Measurements from ENCODE around the gene NR1H4. TPM values are rescaled to one million over a fixed set of nuclear protein-coding genes. Genes with fewer than 3 reads are reported as not detected.

The NR1H4 gene
- total and polyA plus RNA-seq, 2 of the 13 experiments (the other 11 are each of a cell fraction or from before 2014, with no cell fraction given) = 27.3 to 114 TPM

GRCh38 chr12:100555722-100556121 is 82.1 kb downstream of the NR1H4 start (continued):
- TF ChIP-seq PRDM4 (CRISPR knock-in tag; IDR thresholded peaks at IDR 0.05; ENCODE audit: borderline replicate concordance) = no peak
- no peak for TF ChIP-seq HNRNPL (IDR thresholded peaks at IDR 0.05; ENCODE audit: low read depth, low read length)
- TF ChIP-seq ZSCAN30 (CRISPR knock-in tag; IDR thresholded peaks at IDR 0.05) = no peak
- peak; percentile 55; the same call in 1 of the 2 replicates for TF ChIP-seq HOMEZ (CRISPR knock-in tag; IDR thresholded peaks at IDR 0.05; ENCODE audit: low read depth)
- no peak for TF ChIP-seq GPN1 (CRISPR knock-in tag; IDR thresholded peaks at IDR 0.05; ENCODE audit: borderline replicate concordance)
- no peak for TF ChIP-seq ZBTB8A (CRISPR knock-in tag; IDR thresholded peaks at IDR 0.05; ENCODE audit: borderline replicate concordance, low read depth)
- no peak for TF ChIP-seq KDM3A (CRISPR knock-in tag; IDR thresholded peaks at IDR 0.05; ENCODE audit: low read depth)
- TF ChIP-seq BRCA1 (CRISPR knock-in tag; IDR thresholded peaks at IDR 0.05) = no peak
- TF ChIP-seq NR2F6 (IDR thresholded peaks at IDR 0.05) = peak; percentile 57
- peak; percentile 29; the same call in 1 of the 2 replicates for TF ChIP-seq NR2F6 (CRISPR knock-in tag; IDR thresholded peaks at IDR 0.05)
- TF ChIP-seq ZNF709 (CRISPR knock-in tag; IDR thresholded peaks at IDR 0.05) = no peak
- TF ChIP-seq TRAFD1 (CRISPR knock-in tag; IDR thresholded peaks at IDR 0.05; ENCODE audit: borderline replicate concordance) = no peak
- TF ChIP-seq LRRFIP1 (CRISPR knock-in tag; conservative IDR thresholded peaks at IDR 0.05) = no peak
- TF ChIP-seq ATF4 (CRISPR knock-in tag; IDR thresholded peaks at IDR 0.05) = peak in 1 of 2 experiments; percentile 90; a peak in 2 of 4 replicates
- TF ChIP-seq ZFP62 (CRISPR knock-in tag; IDR thresholded peaks at IDR 0.05) = no peak
- peak; percentile 44; the same call in 1 of the 2 replicates for TF ChIP-seq BCL6 (CRISPR knock-in tag; IDR thresholded peaks at IDR 0.05)
- no peak for TF ChIP-seq ZNF598 (CRISPR knock-in tag; IDR thresholded peaks at IDR 0.05; ENCODE audit: borderline replicate concordance)
- TF ChIP-seq ZNF547 (CRISPR knock-in tag; IDR thresholded peaks at IDR 0.05) = no peak
- TF ChIP-seq FOXK1 (CRISPR knock-in tag; IDR thresholded peaks at IDR 0.05; ENCODE audit: borderline replicate concordance, low read depth) = no peak
- TF ChIP-seq FIP1L1 (IDR thresholded peaks at IDR 0.05; ENCODE audit: borderline replicate concordance, insufficient read depth, low read depth, low read length) = no peak
- no peak for TF ChIP-seq ELF4 (CRISPR knock-in tag; IDR thresholded peaks at IDR 0.05; ENCODE audit: borderline replicate concordance)
- TF ChIP-seq ZNF33A (CRISPR knock-in tag; IDR thresholded peaks at IDR 0.05; ENCODE audit: borderline replicate concordance) = no peak
